GM23338 (cell line): ENCODE data around the gene SGPP1. TPM values are rescaled to one million over a fixed set of nuclear protein-coding genes. Genes with fewer than 3 reads are reported as not detected.

ENCODE experiments used
- ATAC-seq: fragments of 200-7000 bp; cut with Tn5 transposase; 3 replicates; pipeline ENCODE4 v1.9.1; 2020
- DNase-seq: peaks from one replicate; pipeline ENCODE4 v3.0.0-alpha.2; 2015; ENCODE audit warnings: low spot score
- H2AFZ ChIP-seq: fragments of 200-600 bp; sonication (generic); 2 replicates; pipeline ENCODE4 v1.8.0; 2016; ENCODE audit warnings: antibody characterized with exemption, mild to moderate bottlenecking, moderate library complexity
- H3F3A ChIP-seq: fragments of 200-600 bp; sonication (generic); replicated peaks from 2 replicates; pipeline ENCODE4 v1.8.0; 2017; ENCODE audit warnings: antibody characterized with exemption, mixed run types, low read depth
- H3K27ac ChIP-seq: fragments of 200-600 bp; sonication (generic); 2 replicates; pipeline ENCODE4 v1.6.1; 2016; ENCODE audit warnings: low read depth
- H3K27me3 ChIP-seq: fragments of 200-600 bp; sonication (generic); 2 replicates; pipeline ENCODE4 v1.8.0; 2016; ENCODE audit warnings: mild to moderate bottlenecking, mixed run types, moderate library complexity; ENCODE audit not compliant: insufficient read depth
- H3K36me3 ChIP-seq: fragments of 200-600 bp; sonication (generic); 2 replicates; pipeline ENCODE4 v1.8.0; 2016; ENCODE audit warnings: mild to moderate bottlenecking; ENCODE audit not compliant: insufficient read depth
- H3K4me1 ChIP-seq: fragments of 200-600 bp; sonication (generic); 2 replicates; pipeline ENCODE4 v1.8.0; 2016; ENCODE audit warnings: mild to moderate bottlenecking, moderate library complexity; ENCODE audit not compliant: insufficient read depth
- H3K4me2 ChIP-seq: fragments of 200-600 bp; sonication (generic); 2 replicates; pipeline ENCODE4 v1.7.1; 2017; ENCODE audit warnings: mixed run types
- H3K4me3 ChIP-seq: fragments of 200-600 bp; sonication (generic); 2 replicates; pipeline ENCODE4 v1.6.1; 2016; ENCODE audit warnings: mixed run types
- H3K79me2 ChIP-seq: fragments of 200-600 bp; sonication (generic); replicated peaks from 2 replicates; pipeline ENCODE4 v1.8.0; 2017; ENCODE audit warnings: mild to moderate bottlenecking; ENCODE audit not compliant: insufficient read depth
- H3K9me2 ChIP-seq: fragments of 200-600 bp; sonication (generic); 2 replicates; pipeline ENCODE4 v1.8.0; 2017; ENCODE audit not compliant: insufficient read depth
- H4K20me1 ChIP-seq: fragments of 200-600 bp; sonication (generic); replicated peaks from 2 replicates; pipeline ENCODE4 v1.8.0; 2017; ENCODE audit warnings: mild to moderate bottlenecking; ENCODE audit not compliant: insufficient read depth
- H3K27ac Mint-ChIP-seq: 2 replicates; pipeline ENCODE4 v1.8.0; 2020; ENCODE audit warnings: inconsistent platforms, mild to moderate bottlenecking, moderate library complexity, mixed read lengths
- H3K27me3 Mint-ChIP-seq: 3 replicates; pipeline ENCODE4 v1.8.0; 2022; ENCODE audit warnings: low read depth, mild to moderate bottlenecking, moderate library complexity, mixed read lengths, inconsistent platforms; ENCODE audit not compliant: insufficient read depth, poor library complexity
- H3K36me3 Mint-ChIP-seq: 3 replicates; pipeline ENCODE4 v1.8.0; 2021; ENCODE audit warnings: low read depth, mild to moderate bottlenecking, inconsistent platforms, moderate library complexity, mixed read lengths
- H3K4me1 Mint-ChIP-seq: 3 replicates; pipeline ENCODE4 v1.8.0; 2020; ENCODE audit warnings: mild to moderate bottlenecking, inconsistent platforms, mixed read lengths
- H3K4me3 Mint-ChIP-seq: 3 replicates; pipeline ENCODE4 v1.8.0; 2021; ENCODE audit warnings: moderate library complexity, mild to moderate bottlenecking, inconsistent platforms, mixed read lengths
- H3K9me3 Mint-ChIP-seq: 3 replicates; pipeline ENCODE4 v1.8.0; 2020; ENCODE audit warnings: moderate library complexity, mild to moderate bottlenecking, inconsistent platforms, mixed read lengths
- CREB1 ChIP-seq: fragments of 250-450 bp; sonication (Bioruptor Pico); IDR thresholded peaks from 2 replicates; pipeline ENCODE4 v1.5.0; 2020; ENCODE audit warnings: low read depth, mild to moderate bottlenecking, moderate library complexity
- CTCF ChIP-seq, 2 experiments: fragments of 200-600 bp in 1 of 2; sonication (generic) in 1 of 2; conservative IDR thresholded peaks; 2 replicates each; pipeline versions ENCODE4 v1.5.1 to v1.6.1; 2016 to 2017; ENCODE audit warnings: antibody characterized with exemption in 2 of 2, low read depth in 2 of 2, mild to moderate bottlenecking in 2 of 2, moderate library complexity in 1 of 2
- ETS1 ChIP-seq: IDR thresholded peaks from 2 replicates; pipeline ENCODE4 v1.6.1; 2016; ENCODE audit warnings: antibody characterized with exemption
- EZH2 ChIP-seq: fragments of 200-600 bp; sonication (generic); IDR thresholded peaks from one replicate; pipeline ENCODE4 v1.8.0; 2017; ENCODE audit warnings: antibody characterized with exemption, mild to moderate bottlenecking, low read depth; ENCODE audit not compliant: unreplicated experiment
- EZH2phosphoT487 ChIP-seq: fragments of 200-600 bp; sonication (generic); IDR thresholded peaks from one replicate; pipeline ENCODE4 v1.8.1; 2018; ENCODE audit warnings: antibody characterized with exemption; ENCODE audit not compliant: unreplicated experiment
- JUNB ChIP-seq: IDR thresholded peaks from one replicate; pipeline ENCODE4 v1.6.1; 2016; ENCODE audit warnings: antibody characterized with exemption; ENCODE audit not compliant: unreplicated experiment
- NANOG ChIP-seq: IDR thresholded peaks from 2 replicates; pipeline ENCODE4 v1.6.1; 2016; ENCODE audit warnings: antibody characterized with exemption, borderline replicate concordance
- POLR2AphosphoS5 ChIP-seq: IDR thresholded peaks from 2 replicates; pipeline ENCODE4 v1.6.1; 2016; ENCODE audit warnings: antibody characterized with exemption, low read depth
- REST ChIP-seq: IDR thresholded peaks from one replicate; pipeline ENCODE4 v1.6.1; 2018; ENCODE audit warnings: antibody characterized with exemption; ENCODE audit not compliant: unreplicated experiment
- STAT1 ChIP-seq: IDR thresholded peaks from one replicate; pipeline ENCODE4 v1.6.1; 2016; ENCODE audit warnings: antibody characterized with exemption; ENCODE audit not compliant: unreplicated experiment
- ZNF114 ChIP-seq: fragments of 250-450 bp; sonication (Bioruptor Pico); IDR thresholded peaks from 2 replicates; pipeline ENCODE4 v1.5.0; 2020; ENCODE audit warnings: mild to moderate bottlenecking, moderate library complexity
- ZNF331 ChIP-seq: fragments of 250-450 bp; sonication (Bioruptor Pico); IDR thresholded peaks from 2 replicates; pipeline ENCODE4 v1.5.0; 2020; ENCODE audit warnings: low read depth, mild to moderate bottlenecking, moderate library complexity
- polyA plus RNA-seq: library from polyadenylated mRNA; unstranded; fragments of >200 nt; fragmentation: Nextera tagmentation; extraction: Ambion mirVana; gene quantifications from 2 replicates; pipeline ENCODE4 v1.2.1, GENCODE V29; 2016
- total RNA-seq: library from RNA; depleted of rRNA; stranded (reverse); fragments of >200 nt; shearing (Covaris generic); gene quantifications from 2 replicates; pipeline ENCODE4 v1.2.3, GENCODE V29; 2014

Gene SGPP1
- total and polyA plus RNA-seq, 2 experiments from 2014 or later, result 4.2 to 11.1 TPM

GRCh38 chr14:63656194-63656593, 71.7 kb downstream of the SGPP1 start (continued):
- TF ChIP-seq CTCF (conservative IDR thresholded peaks at IDR 0.05; ENCODE audit: low read depth in 2 of 2), result no peak
- TF ChIP-seq NANOG, result no peak
- TF ChIP-seq JUNB, result no peak

GRCh38 chr14:63654936-63655335, 72.9 kb downstream of the SGPP1 start:
- no peak overlapping the region for H3K27ac ChIP-seq
- no peaks in the 10 kb centered on the region for H3K27me3 ChIP-seq
- Mint-ChIP-seq H3K27ac (no peak overlapping the region), H3K4me1 (no peaks in the 10 kb centered on the region), H3K36me3 (no peaks in the 10 kb centered on the region), H3K9me3 (no peaks in the 10 kb centered on the region), H3K4me3 (no peak overlapping the region), H3K27me3 (no peaks in the 10 kb centered on the region)
- H2AFZ ChIP-seq, result no peak overlapping the region
- no peaks in the 10 kb centered on the region for H4K20me1 ChIP-seq
- no peaks in the 10 kb centered on the region for H3K9me2 ChIP-seq
- DNase-seq (no peak), ATAC-seq (no peak)
- H3K4me3 ChIP-seq, result no peak overlapping the region
- no peaks in the 10 kb centered on the region for H3F3A ChIP-seq
- H3K4me2 ChIP-seq, result no peak overlapping the region
- no peaks in the 10 kb centered on the region for H3K36me3 ChIP-seq
- H3K79me2 ChIP-seq, result no peaks in the 10 kb centered on the region
- H3K4me1 ChIP-seq, result no peaks in the 10 kb centered on the region
- TF ChIP-seq EZH2 (no peak), STAT1 (no peak), ETS1 (no peak), ZNF114 (CRISPR knock-in tag) (no peak), EZH2phosphoT487 (no peak), JUNB (no peak), ZNF331 (CRISPR knock-in tag) (no peak), POLR2AphosphoS5 (no peak), REST (no peak), CREB1 (CRISPR knock-in tag) (no peak), CTCF (conservative IDR thresholded peaks at IDR 0.05; ENCODE audit: low read depth in 2 of 2) (no peak), NANOG (no peak)
